HUDEP-2 (cell line): Measurements from ENCODE around the gene OR51E2.

ENCODE experiments used
- DNase-seq, 76 experiments: peaks; one replicate each; lab custom pipeline; 2025; ENCODE audit not compliant: unreplicated experiment in 76 of 76; lab: John Stamatoyannopoulos, UW

The OR51E2 gene

DNA sequence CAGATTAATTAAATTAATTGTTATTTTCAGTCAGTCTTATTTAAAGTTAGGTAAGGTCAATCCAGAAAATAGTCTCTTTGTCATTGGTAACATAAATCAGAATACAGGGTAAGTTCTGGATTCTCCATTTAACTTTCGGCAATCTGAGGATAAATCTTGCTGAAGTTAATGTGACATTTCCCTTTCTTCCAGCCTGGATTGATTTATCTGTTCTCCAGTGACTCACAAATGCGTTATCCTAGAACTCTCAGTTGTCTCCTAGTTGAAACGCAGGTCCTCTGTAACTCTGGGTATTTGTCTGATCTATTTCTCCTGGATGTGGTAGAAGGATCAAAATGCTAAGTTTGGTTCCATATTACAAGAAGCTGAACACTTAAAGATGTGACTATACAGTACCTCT lies 32.9 kb downstream of the OR51E2 start:
- DNase-seq: no peak

DNA sequence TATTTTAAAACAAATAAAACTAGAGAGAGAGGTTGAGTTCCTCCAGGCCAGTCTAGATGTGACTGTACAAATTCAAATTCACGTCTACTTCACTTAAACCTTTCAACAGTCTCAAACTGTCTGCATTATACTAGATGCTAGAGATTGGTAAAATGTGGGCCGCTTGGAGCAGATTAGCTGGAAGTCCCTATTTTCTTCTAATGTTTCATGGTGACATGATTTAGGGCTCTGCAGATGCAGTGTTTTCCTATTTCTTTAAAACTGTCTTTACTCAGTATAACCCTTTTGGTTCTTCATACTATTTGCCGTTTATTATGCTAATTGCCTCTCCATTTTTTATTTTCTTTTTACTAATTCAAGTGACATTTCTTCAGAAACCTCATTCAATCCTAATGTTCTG lies 33.5 kb downstream of the OR51E2 start:
- no peak for DNase-seq

DNA sequence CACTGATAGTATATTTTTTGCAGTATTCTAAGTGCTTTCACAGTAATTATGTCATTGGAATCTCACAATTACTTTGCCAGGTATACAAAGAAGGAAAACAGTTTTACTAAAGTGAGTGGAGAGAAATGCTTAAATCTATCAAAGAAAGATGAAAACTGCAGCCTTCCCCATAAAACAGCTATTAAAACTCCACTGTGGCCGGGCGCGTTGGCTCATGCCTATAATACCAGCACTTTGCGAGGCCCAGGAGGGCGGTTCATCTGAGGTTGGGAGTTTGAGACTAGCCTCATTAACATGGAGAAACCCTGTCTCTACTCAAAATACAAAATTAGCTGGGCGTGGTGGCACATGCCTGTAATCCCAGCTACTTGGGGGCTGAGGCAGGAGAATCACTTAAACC lies 34.8 kb downstream of the OR51E2 start:
- DNase-seq: no peak

DNA sequence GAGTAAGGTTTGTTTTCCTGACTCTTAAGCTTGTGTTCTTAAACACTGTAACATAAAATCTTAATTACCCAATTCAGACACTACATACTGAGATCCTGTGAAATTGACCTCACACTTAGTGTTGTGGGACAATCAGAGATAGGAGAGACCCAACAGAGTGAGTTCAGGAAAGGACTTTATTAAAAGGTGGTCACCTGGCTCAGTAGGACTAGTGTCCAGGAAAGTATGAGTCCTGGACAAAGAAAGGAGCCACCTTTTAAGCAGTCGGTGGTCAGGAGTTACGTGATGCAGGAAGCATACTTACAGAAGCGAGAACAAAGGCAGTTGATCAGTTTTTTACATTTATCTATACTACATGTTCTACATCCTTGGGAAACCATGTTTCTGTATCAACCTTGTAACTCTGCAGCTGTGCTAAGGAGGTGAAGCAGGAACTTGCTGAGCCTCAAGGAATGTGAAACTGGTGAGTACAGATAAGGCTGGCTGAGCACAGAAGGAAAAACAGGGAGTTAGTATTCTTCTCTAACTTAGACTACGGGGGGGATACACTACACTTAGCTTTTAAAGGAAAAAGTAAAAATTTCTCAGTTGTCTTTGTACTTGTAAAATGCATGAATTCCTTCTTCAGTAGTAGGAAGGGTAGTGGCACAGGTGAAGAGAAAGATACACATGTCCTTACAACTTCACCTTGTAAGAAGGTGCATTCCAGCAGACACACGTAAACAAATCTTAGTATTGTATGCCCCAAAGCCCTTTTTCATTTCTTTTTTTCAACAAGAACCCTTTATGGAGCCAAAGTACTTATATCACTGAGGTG lies 38.8 kb downstream of the OR51E2 start:
- no peak for DNase-seq

DNA sequence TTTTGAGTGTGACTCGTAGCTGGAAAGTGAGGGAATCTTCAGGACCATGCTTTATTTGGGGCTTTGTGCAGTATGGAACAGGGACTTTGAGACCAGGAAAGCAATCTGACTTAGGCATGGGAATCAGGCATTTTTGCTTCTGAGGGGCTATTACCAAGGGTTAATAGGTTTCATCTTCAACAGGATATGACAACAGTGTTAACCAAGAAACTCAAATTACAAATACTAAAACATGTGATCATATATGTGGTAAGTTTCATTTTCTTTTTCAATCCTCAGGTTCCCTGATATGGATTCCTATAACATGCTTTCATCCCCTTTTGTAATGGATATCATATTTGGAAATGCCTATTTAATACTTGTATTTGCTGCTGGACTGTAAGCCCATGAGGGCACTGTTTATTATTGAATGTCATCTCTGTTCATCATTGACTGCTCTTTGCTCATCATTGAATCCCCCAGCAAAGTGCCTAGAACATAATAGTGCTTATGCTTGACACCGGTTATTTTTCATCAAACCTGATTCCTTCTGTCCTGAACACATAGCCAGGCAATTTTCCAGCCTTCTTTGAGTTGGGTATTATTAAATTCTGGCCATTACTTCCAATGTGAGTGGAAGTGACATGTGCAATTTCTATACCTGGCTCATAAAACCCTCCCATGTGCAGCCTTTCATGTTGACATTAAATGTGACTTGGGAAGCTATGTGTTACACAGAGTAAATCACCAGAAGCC lies 42.9 kb downstream of the OR51E2 start:
- no peak for DNase-seq

DNA sequence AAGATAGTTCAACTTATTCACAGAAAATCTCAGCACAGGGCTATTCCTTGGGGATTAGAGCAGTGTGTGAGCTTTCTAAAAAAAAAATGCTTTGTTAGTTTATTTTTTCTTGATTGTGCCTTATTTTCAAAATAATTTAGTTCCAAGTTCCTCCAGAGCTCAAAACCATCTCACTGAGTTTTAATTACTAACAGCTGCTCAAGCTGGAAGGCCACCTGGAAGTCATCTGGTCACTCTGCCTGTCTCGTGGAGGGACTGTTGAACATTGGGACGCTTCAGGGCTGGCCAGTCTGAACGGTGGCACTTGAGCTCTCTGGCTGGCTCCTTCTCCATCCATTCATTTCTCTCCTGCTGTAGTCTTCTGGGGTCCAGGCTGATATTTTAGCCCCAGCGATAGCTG lies 49.9 kb downstream of the OR51E2 start:
- DNase-seq: no peak

DNA sequence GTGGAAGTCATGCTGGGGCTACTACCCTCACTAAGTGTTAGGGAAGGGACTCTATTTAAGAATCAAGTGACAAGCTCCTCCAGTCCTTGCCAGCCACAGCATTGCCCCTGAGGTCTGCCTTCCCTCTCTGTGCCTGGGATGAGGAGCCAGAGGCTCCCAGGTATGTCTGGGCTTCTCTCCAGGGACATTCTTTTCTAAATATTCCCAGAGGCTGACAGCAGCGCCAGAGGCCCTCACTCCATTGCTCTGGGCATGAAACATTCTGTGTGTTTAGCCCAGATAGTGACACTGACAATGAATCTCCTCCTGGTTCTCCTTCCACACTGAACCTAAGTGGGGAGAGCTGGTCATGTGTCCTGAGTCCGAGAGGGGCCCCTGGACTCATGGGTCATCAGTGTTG lies 51.7 kb downstream of the OR51E2 start:
- no peak for DNase-seq

DNA sequence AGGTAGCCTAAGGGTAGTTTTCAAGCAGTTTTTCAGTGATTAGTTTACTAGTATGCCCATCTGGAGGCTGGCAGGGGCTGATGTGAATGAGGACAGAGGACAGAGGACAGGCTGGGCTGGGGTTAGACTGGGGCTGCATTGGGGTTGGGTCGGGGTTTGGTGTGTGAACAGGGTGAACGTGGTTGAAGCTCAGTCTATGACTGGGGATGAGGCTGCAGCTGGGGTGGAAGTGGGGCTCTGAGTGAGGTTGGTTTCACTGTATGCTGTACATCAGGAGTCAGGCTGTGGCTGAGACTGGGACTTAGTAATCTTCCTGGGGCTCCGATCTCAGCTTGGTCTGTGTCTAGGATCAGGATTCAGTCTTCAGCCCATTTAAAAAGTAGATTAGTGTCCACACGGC lies 53.4 kb downstream of the OR51E2 start:
- DNase-seq: no peak

DNA sequence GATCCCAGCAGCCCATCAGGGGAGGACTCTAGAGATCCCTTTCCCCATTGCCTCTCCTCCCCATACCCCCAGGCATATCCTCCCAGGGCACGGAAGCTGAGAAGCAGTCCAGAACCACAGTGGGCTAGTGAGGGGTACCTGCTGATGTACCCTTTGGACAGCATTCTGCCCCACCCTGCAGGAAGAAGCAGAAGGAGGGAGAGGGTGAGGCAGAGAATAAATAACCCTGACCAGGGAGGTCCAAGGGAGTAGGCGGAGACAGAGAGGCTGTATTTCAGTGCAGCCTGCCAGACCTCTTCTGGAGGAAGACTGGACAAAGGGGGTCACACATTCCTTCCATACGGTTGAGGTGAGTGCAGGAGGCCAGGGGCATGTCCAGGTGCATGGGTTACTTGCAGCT lies 54.0 kb downstream of the OR51E2 start, which contains the start of gene OR51E1:
OR51E1 (plus strand) TSS at position 301 of the 400 bp plus-strand sequence. CDS start 8,545 bp downstream, outside the sequence.
- no peak for DNase-seq

DNA sequence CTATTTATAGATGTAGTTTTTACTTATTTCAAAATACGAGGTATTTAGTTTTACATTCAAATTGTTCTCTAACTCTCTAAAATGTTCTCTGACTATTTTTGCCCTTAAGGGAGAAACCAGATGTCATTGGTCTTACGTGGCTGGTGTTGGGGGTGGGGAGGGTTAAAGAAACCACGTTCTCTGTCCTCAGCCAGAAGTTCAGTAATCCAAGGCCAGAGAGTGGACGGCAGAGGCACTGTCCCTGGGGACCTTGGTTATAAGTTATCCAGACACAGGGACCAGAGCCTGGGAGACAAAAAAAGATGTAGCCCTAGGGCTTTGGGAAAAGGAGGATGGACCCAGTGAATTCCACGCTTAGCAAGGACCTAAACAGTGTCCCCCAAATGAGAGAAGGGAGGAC lies 54.6 kb downstream of the OR51E2 start:
- DNase-seq: no peak

DNA sequence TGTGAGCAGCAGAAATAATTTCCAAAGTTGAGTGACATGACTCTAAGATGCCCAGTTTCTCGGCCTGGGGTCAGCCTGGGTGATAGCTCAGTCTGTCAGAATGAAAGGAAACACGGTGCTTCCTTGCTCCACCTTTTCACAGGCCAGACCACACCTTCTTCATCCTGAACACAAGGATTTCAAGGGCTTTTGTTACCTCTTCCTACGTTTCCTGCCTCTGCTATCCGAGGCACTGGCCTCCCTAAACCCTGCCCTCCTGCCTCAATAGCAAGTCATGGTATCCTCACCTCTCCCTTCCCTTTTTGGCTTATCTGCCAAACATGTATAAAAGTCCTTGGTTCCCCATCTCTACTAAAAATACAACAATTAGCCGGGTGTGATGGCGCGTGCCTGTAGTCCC lies 55.6 kb downstream of the OR51E2 start:
- no peak for DNase-seq

DNA sequence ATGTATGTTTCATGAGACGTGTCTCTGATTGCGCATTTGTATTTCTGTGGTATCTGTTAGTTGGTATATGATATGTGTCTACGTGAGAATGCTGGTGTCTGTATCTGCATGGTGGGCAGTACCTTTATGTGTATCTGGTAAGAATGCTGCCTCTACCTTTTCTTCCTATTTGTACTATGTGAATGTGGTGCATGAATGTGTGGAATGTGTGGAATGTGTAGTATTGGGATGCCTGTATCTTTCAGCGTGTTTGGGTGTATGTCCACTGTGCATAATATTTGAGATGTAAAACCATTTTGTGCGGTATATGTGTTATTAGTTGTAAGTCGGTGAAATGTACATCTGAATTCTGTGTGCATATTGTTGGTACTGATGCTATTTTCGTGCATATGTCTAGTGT lies 56.2 kb downstream of the OR51E2 start:
- no peak for DNase-seq

DNA sequence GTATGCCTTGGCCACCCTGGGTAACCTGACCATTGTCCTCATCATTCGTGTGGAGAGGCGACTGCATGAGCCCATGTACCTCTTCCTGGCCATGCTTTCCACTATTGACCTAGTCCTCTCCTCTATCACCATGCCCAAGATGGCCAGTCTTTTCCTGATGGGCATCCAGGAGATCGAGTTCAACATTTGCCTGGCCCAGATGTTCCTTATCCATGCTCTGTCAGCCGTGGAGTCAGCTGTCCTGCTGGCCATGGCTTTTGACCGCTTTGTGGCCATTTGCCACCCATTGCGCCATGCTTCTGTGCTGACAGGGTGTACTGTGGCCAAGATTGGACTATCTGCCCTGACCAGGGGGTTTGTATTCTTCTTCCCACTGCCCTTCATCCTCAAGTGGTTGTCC lies 57.7 kb downstream of the OR51E2 start:
- no peak for DNase-seq

DNA sequence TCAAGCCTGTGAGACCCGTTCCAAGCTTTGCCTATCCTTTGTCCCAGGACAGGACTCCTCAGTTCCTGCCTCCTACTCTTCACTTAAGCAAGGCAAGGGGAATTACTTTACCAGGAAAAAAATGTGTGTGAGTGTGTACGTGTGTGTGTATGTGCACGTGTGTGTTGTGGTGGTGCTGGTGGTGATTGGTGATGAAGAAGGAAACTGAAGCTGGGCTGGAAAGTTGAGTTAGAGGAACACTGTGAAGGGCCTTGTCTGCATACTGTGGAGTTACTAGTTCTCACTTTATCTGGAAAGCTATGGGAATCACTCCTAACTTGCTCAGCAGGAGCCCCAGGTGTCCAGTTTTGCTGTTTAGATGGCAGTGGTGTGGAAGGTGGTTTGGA lies 60.0 kb downstream of the OR51E2 start:
- no peak for DNase-seq

DNA sequence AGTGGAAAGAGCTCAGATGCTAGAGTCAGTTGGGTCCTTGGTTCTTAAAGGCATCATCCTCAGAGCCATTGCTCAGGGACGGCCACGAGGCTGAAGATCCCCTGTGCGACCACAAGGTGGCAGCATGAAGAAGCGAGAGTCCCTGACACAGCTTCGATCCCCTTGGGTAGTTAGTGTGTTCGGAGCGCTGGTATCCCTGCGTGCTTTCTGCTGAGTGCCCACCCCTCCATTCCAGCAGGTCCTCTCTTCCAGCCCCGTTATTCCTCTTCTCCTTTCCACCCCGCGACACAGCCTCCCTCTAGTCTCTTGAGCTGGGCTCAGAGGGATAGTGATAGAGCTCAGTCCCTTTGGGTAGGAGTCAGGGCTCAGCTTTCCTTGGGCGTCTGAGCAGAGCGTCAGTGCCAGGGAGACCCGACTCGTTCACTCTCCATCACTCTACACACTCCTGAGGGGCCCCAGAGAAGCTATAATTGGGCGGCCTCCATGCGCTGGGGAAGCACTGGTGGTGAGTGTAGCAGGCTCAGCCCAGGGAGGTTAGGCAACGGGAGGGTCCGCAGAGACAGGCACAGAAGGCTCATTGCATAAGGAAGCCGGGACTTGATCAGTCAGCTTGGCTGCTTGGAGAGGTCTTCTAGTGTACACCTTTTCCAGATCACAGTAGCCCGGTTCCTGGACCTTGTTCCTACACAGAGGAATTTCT lies 60.5 kb downstream of the OR51E2 start, which contains the start of gene OR51D1:
OR51D1 (plus strand) TSS at position 516 of the 700 bp plus-strand sequence. CDS start 2,314 bp downstream, outside the sequence.
- peak in 59 of 76 experiments; percentile 0 to 67 (median 29) for DNase-seq

DNA sequence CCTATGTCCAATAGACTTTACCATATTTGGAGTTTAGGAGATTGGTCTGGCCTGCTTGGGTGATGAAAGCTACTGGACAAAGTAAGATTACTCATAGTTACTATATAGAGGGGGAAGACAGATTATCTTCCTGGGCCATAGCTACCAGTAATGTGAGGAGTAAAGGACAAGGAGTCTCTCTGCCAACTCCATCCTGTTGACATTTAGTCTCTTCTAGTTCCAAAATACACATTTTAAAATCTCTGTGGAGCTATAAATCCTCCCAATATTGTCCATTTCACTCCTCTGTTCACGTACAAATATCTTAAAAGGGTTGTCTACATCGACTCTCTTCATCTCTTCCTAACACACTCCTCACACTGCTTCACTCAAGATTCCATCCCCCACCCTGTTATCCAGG lies 61.5 kb downstream of the OR51E2 start:
- DNase-seq: no peak
